ENCODE data around the gene C20orf96.

C20orf96 gene

GRCh38 chr20:311609-312008, 21.1 kb upstream of the C20orf96 start:
- DNase-seq: no peak

GRCh38 chr20:310645-311044, 20.1 kb upstream of the C20orf96 start:
- DNase-seq: no peak

DNA sequence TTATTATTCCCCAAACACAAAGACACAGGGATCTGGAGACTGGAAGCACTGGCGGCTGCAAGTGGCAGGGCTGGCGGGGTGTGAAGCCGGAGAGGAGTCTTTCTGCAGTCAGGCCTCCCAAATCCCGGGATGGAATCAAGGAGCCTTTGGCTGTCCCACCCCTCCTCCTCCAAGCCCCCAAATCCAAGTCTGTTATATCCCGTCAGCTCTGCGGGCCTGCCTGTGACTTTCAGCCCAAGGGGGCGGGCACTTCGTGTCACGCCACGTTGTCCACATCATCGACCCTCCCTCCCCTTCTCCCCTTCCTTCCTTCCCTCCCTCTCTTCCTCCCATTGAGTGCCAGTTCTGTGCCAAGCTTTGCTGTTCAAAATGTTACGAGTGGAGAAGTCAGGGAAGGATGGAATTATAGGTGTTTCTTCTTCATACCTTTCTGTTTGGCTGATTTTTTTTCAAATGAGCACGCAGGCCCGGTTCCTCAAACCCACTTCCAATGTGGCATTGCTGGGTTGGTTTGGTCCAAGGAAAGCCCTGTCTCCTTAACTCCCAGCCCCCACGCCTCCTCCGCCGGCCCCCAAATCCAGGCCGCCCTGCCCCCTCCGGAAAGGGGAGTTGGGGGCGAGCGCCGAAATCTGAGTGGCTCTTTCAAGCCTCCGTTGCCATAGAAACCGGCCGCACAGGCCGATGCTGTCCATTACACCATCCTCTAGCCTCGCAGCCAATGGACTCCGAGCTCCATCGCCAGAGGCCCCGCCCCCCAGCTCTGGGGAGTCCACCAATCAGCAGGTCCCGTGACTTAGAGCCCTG, 19.5 kb upstream of the C20orf96 start:
- DNase-seq: peak; percentile 82

DNA sequence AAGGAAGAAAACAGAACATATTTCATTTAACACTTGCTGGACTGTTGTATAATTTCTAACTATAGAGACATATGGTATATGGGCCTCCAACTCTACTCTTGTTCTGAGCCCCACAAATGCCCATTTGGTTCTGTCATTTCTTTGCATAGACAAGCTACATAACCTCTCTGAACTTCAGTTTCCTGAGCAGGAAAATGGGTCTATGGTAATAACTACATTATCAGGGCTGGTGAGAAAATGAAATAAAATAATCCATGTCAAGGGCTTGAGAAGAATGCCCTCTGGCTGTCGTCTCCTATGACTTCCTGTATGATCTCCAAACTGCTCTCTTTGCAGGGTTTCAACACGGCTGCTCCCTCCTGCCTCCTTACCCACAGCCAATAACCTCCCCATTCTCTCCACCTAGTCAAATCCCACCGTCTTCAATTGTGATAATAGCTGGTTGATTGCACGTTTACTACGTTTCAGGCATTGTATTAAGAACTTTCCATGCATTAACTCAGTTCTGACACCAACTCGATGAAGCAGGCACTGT, 18.8 kb upstream of the C20orf96 start:
- DNase-seq: no peak

GRCh38 chr20:308427-309038, 18.0 kb upstream of the C20orf96 start:
- DNase-seq: no peak

DNA sequence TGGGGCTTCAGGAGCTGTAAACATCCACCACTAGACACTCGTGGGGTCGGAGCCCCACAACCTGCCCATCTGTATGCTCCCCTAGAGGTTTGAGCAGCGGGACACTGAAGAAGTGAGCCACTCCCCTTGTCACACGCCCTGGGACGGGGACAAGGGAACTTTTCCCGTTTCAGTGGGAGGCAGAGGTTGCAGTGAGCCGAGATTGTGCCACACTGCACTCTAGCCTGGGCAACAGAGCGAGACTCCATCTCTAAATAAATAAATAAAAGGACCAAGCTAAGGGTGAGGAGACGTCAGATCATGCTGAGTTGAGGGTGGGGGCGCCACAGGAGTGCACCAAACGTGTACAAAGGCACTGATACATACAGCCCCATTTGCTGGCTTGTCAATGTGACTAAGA, 15.2 kb upstream of the C20orf96 start:
- DNase-seq: no peak

DNA sequence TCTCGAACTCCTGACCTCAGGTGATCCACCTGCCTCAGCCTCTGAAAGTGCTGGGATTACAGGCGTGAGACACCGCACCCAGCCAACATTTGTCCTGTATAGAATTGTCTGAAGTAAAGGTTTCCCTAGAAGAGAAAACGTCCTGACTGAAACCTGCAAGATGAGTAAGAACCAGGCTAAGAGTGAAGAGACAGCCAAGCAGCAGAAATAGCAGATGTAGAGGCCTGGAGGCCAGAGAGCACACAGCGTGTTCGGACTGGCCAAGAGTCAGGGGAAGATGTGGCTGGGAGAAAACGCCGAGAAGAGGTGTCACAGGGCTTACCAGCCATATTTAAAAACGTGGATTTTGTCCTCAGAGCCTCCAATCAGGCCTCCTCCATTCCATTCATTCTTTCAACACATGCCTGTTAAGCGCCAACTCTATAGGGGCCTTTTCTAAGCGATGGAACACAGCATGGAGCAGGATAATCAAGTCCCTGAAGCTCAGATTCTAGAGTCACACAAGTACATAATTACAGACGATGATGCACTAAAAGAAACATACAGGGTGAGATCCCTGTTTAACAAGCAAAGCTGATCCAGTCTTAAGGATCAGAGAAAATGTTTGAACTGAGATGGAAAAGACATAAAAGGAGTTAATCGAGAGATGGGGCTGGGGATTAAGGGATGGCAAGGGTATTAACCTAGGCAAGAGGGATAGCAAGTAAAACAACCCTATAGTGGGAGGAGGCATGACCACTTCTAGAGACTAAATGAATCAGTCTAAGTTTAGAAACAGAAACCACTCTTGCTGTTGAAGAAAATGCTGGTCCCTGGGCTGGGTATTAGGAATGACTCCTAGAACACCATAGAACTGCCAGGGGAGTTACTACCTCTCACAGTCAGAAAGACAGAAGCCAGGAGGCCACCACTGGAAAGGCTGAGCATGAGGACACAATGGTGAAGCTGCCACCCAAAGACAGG, 11.6 kb upstream of the C20orf96 start:
- no peak for DNase-seq

GRCh38 chr20:300345-300990, 9.9 kb upstream of the C20orf96 start:
- no peak for DNase-seq

DNA sequence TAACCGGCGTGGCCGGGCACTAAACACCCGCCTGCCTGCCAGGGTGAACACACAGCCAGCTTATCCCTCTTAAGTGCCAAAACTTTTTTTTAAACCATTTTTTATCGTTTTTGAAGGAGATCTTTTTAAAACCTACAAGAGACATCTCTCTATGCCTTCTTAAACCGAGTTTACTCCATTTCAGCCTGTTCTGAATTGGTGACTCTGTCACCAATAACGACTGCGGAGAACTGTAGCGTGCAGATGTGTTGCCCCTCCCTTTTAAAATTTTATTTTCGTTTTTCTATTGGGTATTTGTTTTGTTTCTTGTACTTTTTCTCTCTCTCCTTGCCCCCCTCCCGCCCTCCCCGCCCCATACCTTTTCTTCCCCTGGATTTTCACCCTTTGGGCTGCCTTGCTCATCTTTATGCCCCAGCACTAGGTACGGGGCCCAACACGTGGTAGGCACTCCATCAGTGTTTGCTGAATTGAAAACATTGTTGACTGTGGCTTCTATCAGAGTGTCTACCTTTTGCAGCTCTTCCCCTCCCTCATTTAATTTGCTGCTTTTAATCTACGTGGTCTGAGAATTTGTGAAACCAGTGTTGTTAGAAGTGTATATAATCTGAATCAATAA, 8.3 kb upstream of the C20orf96 start:
- DNase-seq: no peak

DNA sequence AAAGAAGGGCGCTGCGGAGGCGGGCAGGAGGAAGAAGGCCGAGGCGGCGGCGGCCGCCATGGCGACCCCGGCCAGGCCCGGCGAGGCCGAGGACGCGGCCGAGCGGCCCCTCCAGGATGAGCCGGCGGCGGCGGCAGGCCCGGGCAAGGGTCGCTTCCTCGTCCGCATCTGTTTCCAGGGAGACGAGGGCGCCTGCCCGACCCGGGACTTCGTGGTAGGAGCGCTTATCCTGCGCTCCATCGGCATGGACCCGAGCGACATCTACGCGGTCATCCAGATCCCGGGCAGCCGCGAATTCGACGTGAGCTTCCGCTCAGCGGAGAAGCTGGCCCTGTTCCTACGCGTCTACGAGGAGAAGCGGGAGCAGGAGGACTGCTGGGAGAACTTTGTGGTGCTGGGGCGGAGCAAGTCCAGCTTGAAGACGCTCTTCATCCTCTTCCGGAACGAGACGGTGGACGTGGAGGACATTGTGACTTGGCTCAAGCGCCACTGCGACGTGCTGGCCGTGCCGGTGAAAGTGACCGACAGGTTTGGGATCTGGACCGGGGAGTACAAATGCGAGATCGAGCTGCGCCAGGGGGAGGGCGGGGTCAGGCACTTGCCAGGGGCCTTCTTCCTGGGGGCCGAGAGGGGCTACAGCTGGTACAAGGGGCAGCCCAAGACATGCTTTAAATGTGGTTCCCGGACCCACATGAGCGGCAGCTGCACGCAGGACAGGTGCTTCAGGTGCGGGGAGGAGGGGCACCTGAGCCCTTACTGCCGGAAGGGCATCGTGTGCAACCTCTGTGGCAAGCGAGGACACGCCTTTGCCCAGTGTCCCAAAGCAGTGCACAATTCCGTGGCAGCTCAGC, 7.6 kb upstream of the C20orf96 start:
- peak; percentile 83 for DNase-seq

DNA sequence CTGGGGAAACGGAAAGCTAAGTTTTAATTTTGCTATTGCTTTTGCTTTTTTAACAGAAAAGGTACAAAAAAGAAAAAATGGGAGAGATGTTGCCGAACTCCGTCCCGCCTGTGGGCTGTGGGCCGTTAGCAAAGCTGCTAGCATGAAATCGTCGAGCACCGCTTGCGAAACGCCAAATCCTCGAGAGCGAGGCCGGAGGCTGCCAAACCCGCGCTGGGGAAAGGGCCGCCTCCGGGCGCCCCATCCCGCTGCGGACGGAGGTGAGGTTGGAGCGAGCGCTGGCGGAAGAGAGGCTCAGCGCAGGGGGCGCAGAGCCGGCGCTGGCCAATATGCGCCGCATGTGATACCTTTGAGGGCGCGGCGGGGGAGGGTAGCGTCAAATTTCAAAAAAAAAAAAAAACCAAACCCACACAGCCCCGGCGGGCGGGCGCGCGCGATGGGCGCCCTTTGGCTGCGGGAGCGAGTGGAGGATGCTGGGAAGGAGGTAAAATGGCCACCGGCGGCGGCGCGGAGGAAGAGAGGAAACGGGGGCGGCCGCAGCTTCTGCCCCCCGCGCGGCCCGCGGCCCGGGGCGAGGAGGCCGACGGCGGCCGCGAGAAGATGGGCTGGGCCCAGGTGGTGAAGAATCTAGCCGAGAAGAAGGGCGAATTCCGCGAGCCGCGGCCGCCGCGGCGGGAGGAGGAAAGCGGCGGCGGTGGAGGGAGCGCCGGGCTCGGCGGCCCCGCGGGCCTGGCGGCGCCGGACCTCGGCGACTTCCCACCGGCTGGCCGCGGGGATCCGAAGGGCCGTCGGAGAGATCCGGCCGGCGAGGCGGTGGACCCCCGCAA, 6.8 kb upstream of the C20orf96 start, which contains the start of gene ZCCHC3:
Gene ZCCHC3, plus strand, starts transcription at position 473 of the 827 bp plus-strand sequence. Its CDS starts 17 bp downstream, at position 490.
- DNase-seq: peak; percentile 91

DNA sequence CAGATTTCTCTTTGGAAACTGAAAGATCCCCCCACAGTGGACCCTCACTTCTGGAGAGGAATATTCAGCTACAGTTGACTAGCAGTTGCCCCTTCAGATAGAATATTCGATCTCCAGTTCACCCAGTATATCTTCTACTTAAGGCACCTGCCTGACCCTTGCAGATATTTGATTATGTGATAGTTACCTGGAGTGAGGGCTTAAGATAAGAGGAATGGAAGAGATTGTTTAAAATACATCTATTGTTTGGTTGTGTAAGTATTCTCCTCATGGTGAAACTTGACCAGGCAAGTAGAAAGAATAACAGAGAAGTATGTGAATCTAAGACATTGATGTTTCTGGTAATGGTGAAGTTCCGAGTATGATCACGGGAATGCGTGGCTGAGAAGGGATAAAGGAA, 5.3 kb upstream of the C20orf96 start:
- no peak for DNase-seq

DNA sequence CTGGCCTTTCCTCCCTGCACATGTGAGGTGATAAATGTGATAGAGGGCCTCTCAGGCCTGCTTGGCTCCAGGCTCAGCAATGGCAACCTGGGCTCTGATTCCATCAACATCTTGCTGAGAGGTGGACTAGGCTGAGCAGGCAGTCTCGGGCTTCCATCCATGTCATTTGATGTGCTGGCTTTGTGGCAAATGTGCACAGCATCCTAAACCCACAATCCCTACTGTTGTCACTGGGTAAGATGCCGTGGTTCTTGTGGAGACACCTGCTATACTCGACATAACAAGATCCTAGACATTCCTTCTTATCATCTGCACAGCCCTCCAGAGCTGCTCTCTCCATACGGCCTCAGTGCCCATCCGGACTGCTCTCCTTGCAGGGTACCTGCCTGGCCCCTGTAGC, 4.1 kb upstream of the C20orf96 start:
- DNase-seq: no peak

GRCh38 chr20:289693-290083, 862 bp downstream of the C20orf96 start:
- no peak for DNase-seq

GRCh38 chr20:288956-289692, 1.4 kb downstream of the C20orf96 start:
- DNase-seq: no peak

- no peak for DNase-seq
These were observed 4.0 kb downstream of the C20orf96 start for GRCh38 chr20:286508-286907.

- DNase-seq: no peak
These were observed 6.4 kb downstream of the C20orf96 start for GRCh38 chr20:284172-284571.

- no peak for DNase-seq
These were observed 11.7 kb downstream of the C20orf96 start for GRCh38 chr20:278607-279571.
